IPS-15b (cell line): ENCODE data around the gene MTUS2.

Experiments used
- H3K27me3 ChIP-seq: one replicate; pipeline ENCODE4 v1.6.1; 2013; ENCODE audit warnings: low read length; ENCODE audit not compliant: control insufficient read depth, insufficient read depth
- H3K36me3 ChIP-seq: one replicate; pipeline ENCODE4 v1.6.1; 2013; ENCODE audit warnings: low read length; ENCODE audit not compliant: control insufficient read depth, insufficient read depth
- H3K4me1 ChIP-seq: one replicate; pipeline ENCODE4 v1.6.1; 2013; ENCODE audit warnings: mild to moderate bottlenecking, low read length; ENCODE audit not compliant: control insufficient read depth, insufficient read depth
- H3K4me3 ChIP-seq: one replicate; pipeline ENCODE4 v1.5.1; 2013; ENCODE audit warnings: low read depth, low read length
- H3K9ac ChIP-seq: one replicate; pipeline ENCODE4 v1.6.1; 2013; ENCODE audit warnings: low read depth, mild to moderate bottlenecking, low read length
- H3K9me3 ChIP-seq: one replicate; pipeline ENCODE4 v1.6.1; 2013; ENCODE audit warnings: mild to moderate bottlenecking, low read length; ENCODE audit not compliant: control insufficient read depth, insufficient read depth

The MTUS2 gene

GRCh38 chr13:28918030-28918429 lies 97.9 kb downstream of the MTUS2 start:
- Histone ChIP-seq H3K36me3 (no peaks in the 10 kb centered on the region), H3K9me3 (no peaks in the 10 kb centered on the region), H3K27me3 (no peaks in the 10 kb centered on the region)

GRCh38 chr13:28922341-28922740 lies 102.2 kb downstream of the MTUS2 start:
- no peaks in the 10 kb centered on the region for H3K36me3 ChIP-seq
- no peak overlapping the region for H3K9ac ChIP-seq
- no peak overlapping the region for H3K4me3 ChIP-seq
- no peaks in the 10 kb centered on the region for H3K9me3 ChIP-seq
- no peaks in the 10 kb centered on the region for H3K4me1 ChIP-seq
- H3K27me3 ChIP-seq, result no peaks in the 10 kb centered on the region

More at GRCh38 chr13:28918030-28918429, 97.9 kb downstream of the MTUS2 start:
- Histone ChIP-seq H3K4me1 (no peaks in the 10 kb centered on the region), H3K9ac (no peak overlapping the region), H3K4me3 (no peak overlapping the region)

GRCh38 chr13:28935104-28935503 lies 115.0 kb downstream of the MTUS2 start:
- Histone ChIP-seq H3K36me3 (no peaks in the 10 kb centered on the region), H3K4me1 (no peaks in the 10 kb centered on the region), H3K9ac (no peak overlapping the region), H3K9me3 (no peaks in the 10 kb centered on the region), H3K27me3 (no peaks in the 10 kb centered on the region), H3K4me3 (no peak overlapping the region)

- Histone ChIP-seq H3K9me3 (no peaks in the 10 kb centered on the region), H3K27me3 (no peaks in the 10 kb centered on the region), H3K4me1 (no peaks in the 10 kb centered on the region)
These were observed 122.8 kb downstream of the MTUS2 start for GRCh38 chr13:28942906-28943305.

GRCh38 chr13:28953714-28954418 lies 133.7 kb downstream of the MTUS2 start:
- H3K4me3 ChIP-seq, result no peak overlapping the region
- no peaks in the 10 kb centered on the region for H3K4me1 ChIP-seq
- H3K9me3 ChIP-seq, result no peaks in the 10 kb centered on the region
- H3K27me3 ChIP-seq, result no peaks in the 10 kb centered on the region
- H3K9ac ChIP-seq, result no peak overlapping the region
- no peaks in the 10 kb centered on the region for H3K36me3 ChIP-seq

More at GRCh38 chr13:28942906-28943305, 122.8 kb downstream of the MTUS2 start:
- Histone ChIP-seq H3K36me3 (no peaks in the 10 kb centered on the region), H3K9ac (no peak overlapping the region), H3K4me3 (no peak overlapping the region)

- no peaks in the 10 kb centered on the region for H3K4me1 ChIP-seq
- H3K9me3 ChIP-seq, result no peaks in the 10 kb centered on the region
- H3K36me3 ChIP-seq, result no peaks in the 10 kb centered on the region
- H3K27me3 ChIP-seq, result no peaks in the 10 kb centered on the region
- H3K9ac ChIP-seq, result no peak overlapping the region
- no peak overlapping the region for H3K4me3 ChIP-seq
These were observed 134.2 kb downstream of the MTUS2 start for GRCh38 chr13:28954419-28954725.

- H3K4me3 ChIP-seq, result no peak overlapping the region
- H3K36me3 ChIP-seq, result no peaks in the 10 kb centered on the region
- H3K4me1 ChIP-seq, result no peaks in the 10 kb centered on the region
- no peak overlapping the region for H3K9ac ChIP-seq
- no peaks in the 10 kb centered on the region for H3K27me3 ChIP-seq
- H3K9me3 ChIP-seq, result no peaks in the 10 kb centered on the region
These were observed 134.7 kb downstream of the MTUS2 start for GRCh38 chr13:28954810-28955209.

- no peaks in the 10 kb centered on the region for H3K27me3 ChIP-seq
- no peaks in the 10 kb centered on the region for H3K36me3 ChIP-seq
- no peaks in the 10 kb centered on the region for H3K9me3 ChIP-seq
These were observed 135.3 kb downstream of the MTUS2 start for GRCh38 chr13:28955264-28955966.

GRCh38 chr13:28958018-28958417 lies 137.9 kb downstream of the MTUS2 start:
- Histone ChIP-seq H3K4me3 (no peak overlapping the region), H3K4me1 (no peaks in the 10 kb centered on the region), H3K36me3 (no peaks in the 10 kb centered on the region), H3K9ac (no peak overlapping the region), H3K27me3 (no peaks in the 10 kb centered on the region), H3K9me3 (no peaks in the 10 kb centered on the region)

More at GRCh38 chr13:28955264-28955966, 135.3 kb downstream of the MTUS2 start:
- Histone ChIP-seq H3K4me1 (no peaks in the 10 kb centered on the region), H3K4me3 (no peak overlapping the region), H3K9ac (no peak overlapping the region)

GRCh38 chr13:28958441-28958840 lies 138.3 kb downstream of the MTUS2 start:
- no peaks in the 10 kb centered on the region for H3K9me3 ChIP-seq

GRCh38 chr13:28964052-28964451 lies 143.9 kb downstream of the MTUS2 start:
- Histone ChIP-seq H3K4me1 (no peaks in the 10 kb centered on the region), H3K36me3 (no peaks in the 10 kb centered on the region), H3K4me3 (no peak overlapping the region), H3K9ac (no peak overlapping the region), H3K27me3 (no peaks in the 10 kb centered on the region), H3K9me3 (no peaks in the 10 kb centered on the region)

More at GRCh38 chr13:28958441-28958840, 138.3 kb downstream of the MTUS2 start:
- no peaks in the 10 kb centered on the region for H3K36me3 ChIP-seq
- H3K9ac ChIP-seq, result no peak overlapping the region
- H3K4me3 ChIP-seq, result no peak overlapping the region
- H3K27me3 ChIP-seq, result no peaks in the 10 kb centered on the region
- H3K4me1 ChIP-seq, result no peaks in the 10 kb centered on the region

- Histone ChIP-seq H3K4me1 (no peaks in the 10 kb centered on the region), H3K9ac (no peak overlapping the region), H3K4me3 (no peak overlapping the region)
These were observed 144.7 kb downstream of the MTUS2 start for GRCh38 chr13:28964803-28965202.

More at GRCh38 chr13:28964803-28965202, 144.7 kb downstream of the MTUS2 start:
- Histone ChIP-seq H3K36me3 (no peaks in the 10 kb centered on the region), H3K27me3 (no peaks in the 10 kb centered on the region), H3K9me3 (no peaks in the 10 kb centered on the region)
